Pons (tissue), 1 donor: ENCODE results near the gene GPR65.

ENCODE experiments used
- DNase-seq: peaks from one replicate; pipeline ENCODE4 v3.0.0-alpha.2; 2016; ENCODE audit warnings: low spot score

The GPR65 gene

GRCh38 chr14:88005050-88005481 lies at the start of gene GPR65:
GPR65 (plus strand) TSS chr14:88005135; CDS start chr14:88010848, 5,713 bp downstream.
- DNase-seq: peak; percentile 68

DNA sequence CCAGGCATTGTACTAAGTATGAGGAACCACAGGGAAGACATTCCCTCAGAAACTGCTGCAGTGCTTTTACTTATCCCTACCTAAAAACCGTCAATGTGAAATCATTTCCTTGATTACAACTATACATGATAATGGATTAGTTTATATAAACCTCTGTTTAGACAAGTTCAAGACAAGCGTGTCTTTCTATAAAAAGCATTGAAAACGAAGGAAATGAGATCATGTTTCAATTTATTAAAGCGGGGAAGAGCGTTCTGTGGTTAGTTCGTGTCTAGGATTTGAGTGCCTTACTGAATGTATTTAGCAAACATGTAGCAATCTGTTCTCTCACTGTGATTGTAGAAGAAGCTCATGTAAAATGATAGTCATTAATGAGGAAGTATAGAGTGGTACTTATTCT lies 49.4 kb upstream of the GPR65 start:
- no peak for DNase-seq

GRCh38 chr14:87960013-87960787 lies 44.7 kb upstream of the GPR65 start:
- DNase-seq: no peak

GRCh38 chr14:87961246-87961645 lies 43.7 kb upstream of the GPR65 start:
- no peak for DNase-seq

DNA sequence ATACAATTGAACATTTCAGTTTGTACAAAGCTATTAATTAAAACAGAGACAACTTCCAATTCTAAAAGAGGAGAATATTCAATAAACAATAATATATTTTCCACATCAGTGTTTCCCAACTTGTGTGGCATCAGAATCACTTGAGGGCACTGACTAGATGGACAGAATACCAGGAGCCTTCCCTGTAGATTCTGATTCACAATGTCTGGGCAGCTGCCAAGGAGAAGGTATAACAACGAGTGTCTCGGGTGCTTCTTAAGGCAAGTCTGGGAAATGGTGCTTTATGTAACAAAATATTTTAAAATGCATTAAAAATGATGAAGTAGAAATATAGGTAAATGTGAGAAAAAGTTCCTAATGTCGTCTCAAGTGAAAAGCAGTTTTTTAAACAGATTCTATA lies 38.1 kb upstream of the GPR65 start:
- no peak for DNase-seq

DNA sequence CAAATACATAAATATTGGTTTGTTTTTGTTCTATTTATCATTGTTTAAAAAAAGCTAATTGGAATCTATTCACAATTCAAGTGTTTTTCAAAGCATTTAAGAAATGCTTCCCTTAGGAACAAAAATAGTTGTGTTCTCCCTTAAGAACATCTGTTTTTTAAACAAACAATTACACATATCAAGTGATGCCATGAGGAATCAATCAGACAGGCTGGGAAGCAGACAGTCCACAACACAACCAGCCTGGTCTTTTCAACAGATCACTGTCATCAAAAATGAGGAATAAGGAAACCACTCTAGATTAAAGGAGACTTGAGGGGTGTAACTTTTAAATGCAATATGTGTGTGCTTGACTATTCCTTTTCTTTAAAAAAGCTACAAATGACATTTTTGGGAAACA lies 37.4 kb upstream of the GPR65 start:
- DNase-seq: no peak

- DNase-seq: no peak
Measured at GRCh38 chr14:87971010-87971409, 33.9 kb upstream of the GPR65 start.

DNA sequence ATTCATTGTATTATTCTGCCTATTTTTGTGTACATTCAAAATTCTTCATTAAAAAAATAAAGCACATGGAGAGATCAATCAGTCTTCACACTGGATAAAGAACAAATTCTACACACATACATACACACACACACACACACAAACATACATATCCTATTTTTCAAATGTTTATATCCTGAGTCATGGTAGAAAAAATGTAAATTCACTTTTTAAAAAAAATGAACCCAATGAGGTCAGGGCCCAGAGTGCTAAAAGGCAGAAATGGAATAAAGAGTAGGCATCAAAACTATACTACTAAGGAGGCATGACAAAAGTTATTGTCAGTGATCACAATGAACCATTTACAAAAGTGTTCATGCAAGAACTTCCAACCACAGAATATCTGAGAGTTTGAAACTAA lies 29.3 kb upstream of the GPR65 start:
- no peak for DNase-seq

DNA sequence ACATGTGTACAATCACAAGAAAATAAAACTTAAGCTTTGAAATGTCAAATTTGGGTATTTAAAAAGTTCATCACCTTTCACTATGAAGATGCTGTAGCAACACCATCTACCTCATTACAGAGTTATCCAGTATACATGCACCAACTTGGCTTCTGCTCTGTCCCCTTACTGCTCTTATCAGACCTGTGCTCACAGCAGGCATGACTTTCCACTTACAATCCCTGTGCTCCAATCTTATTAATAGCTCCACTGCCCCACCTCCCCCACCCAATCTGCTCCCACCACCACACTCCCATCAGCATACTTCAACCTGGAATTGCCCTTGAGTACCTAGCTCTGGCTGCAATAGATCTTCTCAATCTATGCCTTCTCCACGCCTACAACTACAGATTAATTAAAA lies 25.2 kb upstream of the GPR65 start:
- no peak for DNase-seq

GRCh38 chr14:87989221-87989955 lies 15.5 kb upstream of the GPR65 start:
- no peak for DNase-seq

DNA sequence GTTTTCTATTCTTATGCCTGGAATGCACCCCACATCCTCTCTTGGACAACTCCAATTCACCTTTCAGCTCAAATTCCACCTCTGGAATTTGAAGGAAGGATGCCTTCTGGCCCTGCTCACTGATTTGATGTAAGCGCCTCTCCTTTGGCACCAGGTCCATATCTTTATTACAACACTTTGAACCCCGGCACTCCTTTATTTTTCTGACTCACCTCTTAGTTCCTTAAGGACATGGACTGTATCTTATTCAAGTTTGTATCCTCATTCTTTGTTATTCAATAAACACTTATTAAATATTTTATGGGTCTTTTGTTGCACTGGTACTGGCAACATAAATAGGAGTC lies 15.0 kb upstream of the GPR65 start:
- no peak for DNase-seq

DNA sequence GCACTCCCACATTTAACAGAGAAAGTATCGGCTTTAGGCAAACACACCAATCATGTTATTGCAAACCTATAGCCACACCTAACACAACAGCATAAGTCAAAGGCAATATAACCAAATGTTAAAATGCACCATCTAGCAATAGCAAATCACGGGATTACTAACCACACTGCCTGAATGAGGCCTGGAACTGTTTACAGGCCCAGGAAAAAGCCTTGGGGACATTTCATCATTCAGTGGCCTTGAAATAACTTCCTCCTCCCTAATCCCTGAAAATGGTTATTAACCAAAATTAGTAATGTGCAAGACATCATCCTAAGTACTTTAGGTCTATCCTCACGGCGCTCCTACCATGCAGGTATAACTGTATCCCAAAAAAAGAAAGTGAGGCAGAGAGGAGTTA lies 14.3 kb upstream of the GPR65 start:
- DNase-seq: no peak

DNA sequence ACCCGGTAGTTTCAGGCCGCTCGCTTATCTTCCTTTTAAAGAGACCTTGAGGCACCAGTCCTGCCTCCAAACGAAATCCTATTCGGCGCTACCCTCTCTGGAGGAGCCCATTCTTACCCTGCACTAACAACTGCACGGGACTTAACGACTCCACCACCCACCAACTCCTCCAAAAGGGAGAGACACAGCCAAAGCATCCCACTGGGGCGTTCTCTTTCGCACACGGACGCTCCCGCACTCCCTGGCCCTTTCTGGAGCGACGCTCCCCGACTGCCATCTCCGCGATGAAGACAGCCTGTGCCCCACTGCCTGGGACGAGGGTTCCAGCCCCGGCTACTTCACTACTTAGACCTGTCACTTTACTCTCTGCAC lies 12.6 kb upstream of the GPR65 start:
- DNase-seq: peak; percentile 64

DNA sequence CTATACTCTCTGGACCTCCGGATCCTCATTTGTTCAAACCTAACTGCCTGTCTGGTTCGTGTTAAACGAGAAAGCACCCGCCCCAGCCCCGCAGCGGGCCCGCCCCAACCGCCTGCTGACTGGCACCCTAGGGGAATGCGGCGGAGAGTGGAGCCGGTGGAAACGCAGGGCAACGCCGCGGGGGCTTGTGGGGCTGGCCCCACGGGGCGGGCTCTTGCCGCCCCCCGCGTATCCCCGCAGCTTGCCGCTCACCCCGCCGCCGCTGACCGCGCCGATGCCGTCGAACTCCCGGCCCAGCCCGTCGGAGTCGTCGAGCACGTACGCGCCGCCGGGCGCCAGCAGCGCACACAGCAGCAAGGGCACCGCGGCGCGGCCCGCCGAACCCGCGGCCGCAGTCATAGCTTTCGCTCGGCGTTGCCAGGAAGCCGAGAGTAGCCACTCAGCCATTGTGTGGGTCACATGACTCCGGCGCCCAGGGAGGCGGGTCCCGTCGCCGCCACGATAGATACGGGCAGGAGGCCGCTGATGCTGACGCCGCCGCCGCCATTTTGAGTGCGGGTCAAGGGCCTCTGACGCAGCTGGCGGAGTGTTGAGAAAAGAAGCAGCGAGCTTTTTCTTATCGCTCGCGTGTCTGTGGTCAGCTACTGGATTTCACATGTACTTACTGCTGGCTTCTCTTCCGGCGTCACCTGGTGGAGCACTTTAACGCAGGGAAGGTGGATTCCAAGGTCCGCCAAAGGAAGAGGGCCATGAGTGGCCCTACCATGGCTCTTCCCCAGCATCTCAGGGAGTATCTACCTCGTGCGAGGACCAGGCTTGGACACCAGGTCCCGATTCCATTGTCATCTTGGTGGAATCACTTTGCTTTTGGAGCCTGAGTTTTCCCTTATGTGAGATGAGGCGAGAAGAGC lies 12.0 kb upstream of the GPR65 start, which contains the start of gene GALC:
Gene GALC, minus strand, starts transcription at position 465 of the 911 bp plus-strand sequence. Its CDS starts 18 bp downstream, at position 447.
- peak; percentile 90 for DNase-seq

DNA sequence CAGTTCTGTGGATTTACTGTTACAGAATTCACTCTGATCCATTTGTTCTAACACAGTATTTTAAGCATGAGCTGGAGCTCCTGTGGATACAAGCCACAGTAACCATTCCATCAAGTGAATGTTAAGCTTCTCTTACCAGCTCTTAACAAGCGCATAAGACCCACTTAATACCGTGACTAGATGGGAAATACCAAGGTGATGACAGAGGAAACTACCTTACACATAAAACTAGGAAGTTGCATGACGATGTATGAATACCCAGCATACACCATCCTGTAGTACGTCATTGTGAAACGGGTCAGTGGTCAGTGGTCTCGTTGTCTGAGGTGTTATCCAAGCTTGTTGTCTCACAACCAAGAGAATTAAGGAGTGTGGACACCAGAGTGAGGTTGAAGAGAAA lies 10.0 kb upstream of the GPR65 start:
- DNase-seq: no peak

GRCh38 chr14:87995500-87996290 lies 9.2 kb upstream of the GPR65 start:
- no peak for DNase-seq

- DNase-seq: no peak
Measured at GRCh38 chr14:87996291-87996592, 8.7 kb upstream of the GPR65 start.

DNA sequence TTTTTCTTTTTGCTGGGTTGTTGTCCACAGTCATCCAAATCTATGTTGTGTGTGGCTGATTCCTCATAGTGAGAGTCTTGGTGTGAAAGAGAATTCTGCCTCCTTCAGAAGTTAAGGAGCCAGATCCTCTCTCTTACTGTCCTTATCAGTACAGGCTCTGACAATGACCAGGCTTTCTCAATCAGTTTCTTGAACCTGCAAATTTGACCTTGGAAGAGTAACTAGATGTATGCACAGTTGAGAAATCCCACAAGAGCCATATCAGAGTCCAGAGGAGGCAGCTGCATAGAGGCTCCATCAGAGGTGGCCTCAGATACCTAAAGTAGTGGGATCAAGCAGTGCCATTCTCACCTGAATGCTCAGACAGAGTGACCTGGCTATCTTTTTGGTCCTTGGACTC lies 6.5 kb upstream of the GPR65 start:
- DNase-seq: no peak

DNA sequence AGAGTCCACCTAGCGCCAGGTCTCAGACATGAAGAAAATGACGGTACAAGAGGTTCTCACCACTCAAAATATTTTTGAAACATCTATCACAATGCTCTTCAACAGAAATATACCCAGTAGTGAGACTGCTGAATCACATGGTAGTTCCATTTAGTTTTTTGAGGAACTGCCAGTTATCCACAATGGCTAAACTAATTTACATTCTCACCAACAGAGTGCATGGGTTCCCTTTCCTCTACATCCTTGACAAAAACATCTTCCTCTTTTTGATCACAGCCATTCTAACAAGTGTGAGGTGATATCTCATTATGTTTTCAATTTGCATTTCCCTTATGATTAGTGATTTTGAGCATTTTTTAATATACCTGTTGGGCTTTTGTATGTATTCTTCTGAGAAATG lies 5.7 kb upstream of the GPR65 start:
- peak; percentile 68 for DNase-seq

DNA sequence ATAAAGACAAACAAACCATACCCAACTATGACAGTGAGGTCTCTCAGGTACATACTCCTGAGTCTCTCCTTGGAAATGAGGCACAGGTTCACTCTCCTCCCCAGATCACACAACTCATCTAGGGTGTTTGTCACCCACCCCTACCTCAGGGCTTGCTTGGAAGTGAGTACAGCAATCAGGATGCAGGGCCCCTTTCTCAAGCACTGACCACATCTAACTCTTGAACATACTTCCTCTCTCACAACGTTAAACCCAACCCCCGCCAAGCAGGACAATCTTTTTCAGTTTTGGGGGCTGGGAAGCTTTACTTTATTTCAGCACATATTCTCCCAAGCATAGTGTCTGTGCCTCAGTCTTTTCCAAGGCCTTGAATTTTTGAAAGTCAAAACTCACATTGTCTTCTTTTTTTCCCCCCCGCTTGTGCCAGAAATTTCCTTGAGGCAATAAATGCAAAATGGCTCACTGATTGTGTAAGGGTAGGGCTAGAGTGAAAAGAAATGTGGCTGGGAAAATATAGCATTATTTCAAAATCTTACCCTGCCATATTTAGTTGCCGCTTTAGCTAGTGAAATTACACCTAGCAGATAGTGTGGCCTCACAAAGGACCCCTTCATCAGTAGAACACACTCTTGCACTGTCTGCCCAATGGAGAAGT lies 2.4 kb upstream of the GPR65 start:
- DNase-seq: no peak

DNA sequence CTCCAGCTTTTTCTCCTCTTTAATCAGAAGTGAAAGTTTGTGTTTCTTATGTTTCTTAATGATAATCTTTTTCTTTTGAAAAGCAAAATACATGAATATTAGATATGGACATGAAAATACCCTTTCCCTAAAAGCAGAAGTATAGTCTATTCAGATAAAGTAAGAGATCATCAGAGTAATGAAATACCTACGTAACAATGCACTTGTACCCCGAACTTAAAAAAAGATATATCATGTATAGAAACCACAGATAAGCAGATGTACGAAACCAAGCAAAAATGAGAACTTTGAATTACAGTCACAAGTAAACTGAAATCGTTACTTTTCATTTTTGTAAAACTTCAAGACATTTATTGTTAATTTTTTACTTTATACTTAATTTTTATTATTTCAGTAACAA lies 1.5 kb upstream of the GPR65 start:
- no peak for DNase-seq
